Astrocyte (in vitro differentiated cells and primary cell): ENCODE results near the gene EPB41L1. TPM values are rescaled to one million over a fixed set of nuclear protein-coding genes. Genes with fewer than 3 reads are reported as not detected.

Experiments used
- DNase-seq: peaks from one replicate; pipeline ENCODE4 v3.0.0-alpha.2; 2010; ENCODE audit warnings: low read depth
- FAIRE-seq: peaks from 2 replicates; lab custom pipeline; 2011; peaks lifted over from hg19 to GRCh38; lab: Jason Lieb, UNC
- H2AFZ ChIP-seq: 2 replicates; pipeline ENCODE4 v1.6.0; 2012; ENCODE audit warnings: low read depth, low read length, inconsistent platforms
- H3K27ac ChIP-seq: 2 replicates; pipeline ENCODE4 v1.5.1; 2011; ENCODE audit warnings: low read depth, low read length, inconsistent platforms
- H3K27me3 ChIP-seq: 2 replicates; pipeline ENCODE4 v1.6.0; 2011; ENCODE audit warnings: low read length, inconsistent platforms; ENCODE audit not compliant: insufficient read depth
- H3K36me3 ChIP-seq: 2 replicates; pipeline ENCODE4 v1.5.1; 2011; ENCODE audit warnings: low read length, inconsistent platforms; ENCODE audit not compliant: insufficient read depth
- H3K4me1 ChIP-seq: 2 replicates; pipeline ENCODE4 v1.5.1; 2011; ENCODE audit warnings: low read length, inconsistent platforms; ENCODE audit not compliant: insufficient read depth
- H3K4me2 ChIP-seq: 2 replicates; pipeline ENCODE4 v1.6.0; 2012; ENCODE audit warnings: low read length, inconsistent platforms
- H3K4me3 ChIP-seq: 2 replicates; pipeline ENCODE4 v1.5.1; 2011; ENCODE audit warnings: low read depth, mild to moderate bottlenecking, low read length, inconsistent platforms; ENCODE audit not compliant: insufficient read depth
- H3K79me2 ChIP-seq: 2 replicates; pipeline ENCODE4 v1.6.0; 2012; ENCODE audit warnings: mild to moderate bottlenecking, low read length, inconsistent platforms; ENCODE audit not compliant: insufficient read depth
- H3K9ac ChIP-seq: 2 replicates; pipeline ENCODE4 v1.6.0; 2012; ENCODE audit warnings: mild to moderate bottlenecking, low read length, inconsistent platforms
- H3K9me3 ChIP-seq: 2 replicates; pipeline ENCODE4 v1.5.1; 2012; ENCODE audit warnings: low read depth, mild to moderate bottlenecking, low read length, inconsistent platforms; ENCODE audit not compliant: insufficient read depth
- H4K20me1 ChIP-seq: 2 replicates; pipeline ENCODE4 v1.6.0; 2012; ENCODE audit warnings: low read length, inconsistent platforms; ENCODE audit not compliant: insufficient read depth
- H3K27ac Mint-ChIP-seq: one replicate; pipeline ENCODE4 v1.8.0; 2021; ENCODE audit warnings: mild to moderate bottlenecking, mixed read lengths; ENCODE audit not compliant: unreplicated experiment
- H3K27me3 Mint-ChIP-seq: one replicate; pipeline ENCODE4 v1.8.0; 2021; ENCODE audit warnings: low read depth, mixed read lengths; ENCODE audit not compliant: unreplicated experiment
- H3K36me3 Mint-ChIP-seq: one replicate; pipeline ENCODE4 v1.8.0; 2021; ENCODE audit warnings: low read depth, mixed read lengths; ENCODE audit not compliant: unreplicated experiment
- H3K4me1 Mint-ChIP-seq: one replicate; pipeline ENCODE4 v1.8.0; 2021; ENCODE audit warnings: low read depth, mixed read lengths; ENCODE audit not compliant: unreplicated experiment
- H3K4me3 Mint-ChIP-seq: one replicate; pipeline ENCODE4 v1.8.0; 2021; ENCODE audit warnings: mild to moderate bottlenecking, moderate library complexity, mixed read lengths; ENCODE audit not compliant: unreplicated experiment
- H3K9me3 Mint-ChIP-seq: one replicate; pipeline ENCODE4 v1.8.0; 2021; ENCODE audit warnings: mild to moderate bottlenecking, mixed read lengths; ENCODE audit not compliant: unreplicated experiment
- EZH2 ChIP-seq: IDR thresholded peaks from 2 replicates; pipeline ENCODE4 v1.6.1; 2012; ENCODE audit warnings: mild to moderate bottlenecking, low read length, inconsistent platforms; ENCODE audit not compliant: insufficient read depth
- total RNA-seq: library from RNA; stranded (reverse); gene quantifications from 2 replicates; pipeline ENCODE4 v1.2.1, GENCODE V29; 2021
- TF ChIP-seq, protein P1 (sequence below): IDR thresholded peaks from 2 replicates; pipeline ENCODE4 v1.5.1; 2011; ENCODE audit warnings: low read depth, mild to moderate bottlenecking, inconsistent platforms, low read length, moderate library complexity; ENCODE audit not compliant: insufficient read depth

Gene EPB41L1
- total RNA-seq, 1 donor from 2014 or later = 39.4 TPM

GRCh38 chr20:36159833-36160232, 5.3 kb downstream of the EPB41L1 start:
- Histone ChIP-seq H2AFZ (no peak overlapping the region), H3K27me3 (no peaks in the 10 kb centered on the region), H3K4me2 (no peak overlapping the region), H3K4me1 (no peaks in the 10 kb centered on the region), H3K36me3 (no peaks in the 10 kb centered on the region), H3K9ac (no peak overlapping the region), H3K9me3 (no peaks in the 10 kb centered on the region), H3K79me2 (no peaks in the 10 kb centered on the region), H3K27ac (no peak overlapping the region), H3K4me3 (no peak overlapping the region), H4K20me1 (peaks cover 53% of the 10 kb centered on the region)
- DNase-seq = no peak
- H3K4me3 Mint-ChIP-seq = no peak overlapping the region
- peaks cover 9% of the 10 kb centered on the region for H3K27me3 Mint-ChIP-seq
- TF ChIP-seq, protein P1, sequence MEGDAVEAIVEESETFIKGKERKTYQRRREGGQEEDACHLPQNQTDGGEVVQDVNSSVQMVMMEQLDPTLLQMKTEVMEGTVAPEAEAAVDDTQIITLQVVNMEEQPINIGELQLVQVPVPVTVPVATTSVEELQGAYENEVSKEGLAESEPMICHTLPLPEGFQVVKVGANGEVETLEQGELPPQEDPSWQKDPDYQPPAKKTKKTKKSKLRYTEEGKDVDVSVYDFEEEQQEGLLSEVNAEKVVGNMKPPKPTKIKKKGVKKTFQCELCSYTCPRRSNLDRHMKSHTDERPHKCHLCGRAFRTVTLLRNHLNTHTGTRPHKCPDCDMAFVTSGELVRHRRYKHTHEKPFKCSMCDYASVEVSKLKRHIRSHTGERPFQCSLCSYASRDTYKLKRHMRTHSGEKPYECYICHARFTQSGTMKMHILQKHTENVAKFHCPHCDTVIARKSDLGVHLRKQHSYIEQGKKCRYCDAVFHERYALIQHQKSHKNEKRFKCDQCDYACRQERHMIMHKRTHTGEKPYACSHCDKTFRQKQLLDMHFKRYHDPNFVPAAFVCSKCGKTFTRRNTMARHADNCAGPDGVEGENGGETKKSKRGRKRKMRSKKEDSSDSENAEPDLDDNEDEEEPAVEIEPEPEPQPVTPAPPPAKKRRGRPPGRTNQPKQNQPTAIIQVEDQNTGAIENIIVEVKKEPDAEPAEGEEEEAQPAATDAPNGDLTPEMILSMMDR = no peak
- TF ChIP-seq EZH2 = no peak
- H3K9me3 Mint-ChIP-seq = no peaks in the 10 kb centered on the region
- FAIRE-seq = no peak
- H3K4me1 Mint-ChIP-seq = peaks cover 3% of the 10 kb centered on the region
- H3K27ac Mint-ChIP-seq = no peak overlapping the region
- H3K36me3 Mint-ChIP-seq = peaks cover under 1% of the 10 kb centered on the region

DNA sequence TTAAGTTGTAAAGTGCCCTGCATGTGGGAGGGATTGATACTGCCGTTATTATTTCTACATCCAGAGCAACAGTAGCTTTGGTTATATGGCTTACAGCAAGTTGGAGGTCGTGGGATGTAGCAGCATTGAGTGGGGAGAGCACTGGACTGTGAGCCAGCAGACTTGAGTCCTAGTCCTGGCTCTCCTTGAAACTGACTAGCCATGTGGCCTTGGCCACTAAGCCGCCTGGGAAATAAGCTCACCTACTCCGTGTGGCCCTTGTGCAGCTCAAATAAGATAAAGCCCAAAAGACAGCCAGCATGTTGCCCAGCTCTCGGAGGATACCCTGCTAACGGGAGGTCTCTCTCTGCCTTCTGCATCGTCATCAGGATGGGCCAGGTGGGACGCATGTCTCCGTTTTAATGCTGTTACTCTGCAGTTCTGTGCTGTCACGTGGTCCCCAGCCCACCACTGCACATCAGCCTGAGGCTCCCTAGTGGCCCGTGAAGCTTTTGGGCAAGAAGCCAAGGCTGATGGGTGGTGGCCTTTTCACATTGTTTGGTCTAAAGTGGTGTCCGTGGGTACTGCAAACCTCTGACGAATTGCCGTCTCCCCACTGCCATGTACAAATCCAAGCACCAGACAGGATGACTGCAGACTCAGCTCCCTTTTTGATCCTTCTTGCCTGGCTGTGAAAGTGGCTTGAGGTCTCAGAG, 7.9 kb downstream of the EPB41L1 start:
- Histone ChIP-seq H3K27me3 (no peaks in the 10 kb centered on the region), H3K79me2 (no peaks in the 10 kb centered on the region)
- H3K4me1 Mint-ChIP-seq = peaks cover 3% of the 10 kb centered on the region

More for the DNA sequence above, 7.9 kb downstream of the EPB41L1 start:
- H3K27ac ChIP-seq = no peak overlapping the region
- H4K20me1 ChIP-seq = peaks cover 34% of the 10 kb centered on the region
- H3K36me3 ChIP-seq = no peaks in the 10 kb centered on the region
- no peak overlapping the region for H3K4me3 Mint-ChIP-seq
- peaks cover 5% of the 10 kb centered on the region for H3K27me3 Mint-ChIP-seq
- peaks cover 2% of the 10 kb centered on the region for H3K36me3 Mint-ChIP-seq
- no peak overlapping the region for H3K9ac ChIP-seq
- TF ChIP-seq, protein P1 = no peak
- no peak for TF ChIP-seq EZH2
- H3K4me1 ChIP-seq = no peaks in the 10 kb centered on the region
- no peaks in the 10 kb centered on the region for H3K9me3 Mint-ChIP-seq
- FAIRE-seq (no peak), DNase-seq (no peak)
- no peaks in the 10 kb centered on the region for H3K9me3 ChIP-seq
- H3K4me3 ChIP-seq = no peak overlapping the region
- no peak overlapping the region for H3K4me2 ChIP-seq
- H3K27ac Mint-ChIP-seq = no peak overlapping the region
- H2AFZ ChIP-seq = no peak overlapping the region
